Purkinje cell (primary cell): ENCODE results near the gene TRPV2. TPM values are rescaled to one million over a fixed set of nuclear protein-coding genes. Genes with fewer than 3 reads are reported as not detected.

Experiments
- polyA plus RNA-seq: library from polyadenylated mRNA; unstranded; fragments of >200 nt; fragmentation: Nextera tagmentation; gene quantifications from 2 replicates; pipeline ENCODE4 v1.2.1, GENCODE V29; 2014

The TRPV2 gene
- polyA plus RNA-seq = 2.7 TPM in 1 of 2 replicates, not detected in the other

GRCh38 chr17:16415031-16415924 lies at the start of gene TRPV2:
Gene TRPV2 (plus strand): TSS chr17:16415571. CDS start chr17:16417669, 2,098 bp downstream.

GRCh38 chr17:16380640-16381495 lies 34.5 kb upstream of the TRPV2 start, which contains the start of gene UBB:
Gene UBB (plus strand): TSS chr17:16381091. CDS start chr17:16381908, 817 bp downstream.

Other genes with a start within 250 kb of the TRPV2 start
- gene NCOR1, start 200.0 kb upstream of the TRPV2 start, polyA plus RNA-seq = 39.0 and 50.6 TPM in 2 replicates
- gene PIGL, start 198.4 kb upstream of the TRPV2 start, polyA plus RNA-seq = 57.3 and 71.8 TPM in 2 replicates
- gene CENPV, start 62.1 kb upstream of the TRPV2 start, polyA plus RNA-seq = 11.2 and 12.0 TPM in 2 replicates
- 4,196 and 5,286 TPM in 2 replicates for gene UBB, start 34.5 kb upstream of the TRPV2 start, polyA plus RNA-seq
- 0.81 TPM in 1 of 2 replicates, not detected in the other for gene LRRC75A, start 76.6 kb downstream of the TRPV2 start, polyA plus RNA-seq
- gene ZNF287, start 153.6 kb downstream of the TRPV2 start, polyA plus RNA-seq = 5.3 and 18.5 TPM in 2 replicates
- 2.9 and 8.0 TPM in 2 replicates for gene ZNF624, start 238.3 kb downstream of the TRPV2 start, polyA plus RNA-seq